ENCODE results near the gene ZBTB20. TPM values are rescaled to one million over a fixed set of nuclear protein-coding genes. Genes with fewer than 3 reads are reported as not detected.
A peak's percentile ranks its signal among the peaks of the same experiment; 100 is the strongest.

Gene ZBTB20
- polyA plus RNA-seq, 1 donor from 2014 or later: 42.6 TPM

DNA sequence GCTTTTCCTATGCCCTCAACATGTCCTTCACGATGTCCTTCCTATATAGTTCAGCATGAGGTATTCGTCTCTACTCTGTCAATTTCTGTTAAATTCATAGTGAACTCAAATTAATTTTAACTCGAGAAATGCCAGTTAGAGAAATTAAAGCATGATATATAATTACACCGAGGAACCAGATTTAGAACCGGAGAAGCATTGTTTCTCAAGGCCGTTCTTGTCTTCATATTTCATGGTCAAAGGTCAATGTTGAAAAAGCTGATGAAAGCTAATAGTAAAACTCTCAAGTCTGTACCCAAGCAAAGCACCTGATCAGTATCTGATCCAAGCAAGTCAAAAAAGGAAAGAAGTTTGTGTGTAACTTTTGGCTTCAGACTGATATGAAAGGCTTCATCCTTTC, 163.8 kb downstream of the ZBTB20 start:
- no peaks in the 10 kb centered on the region for H3K36me3 Mint-ChIP-seq
- peaks cover 0 to 6% (median 3%) of the 10 kb centered on the region in 3 donors for H3K4me1 Mint-ChIP-seq
- H3K9me3 Mint-ChIP-seq: no peaks in the 10 kb centered on the region
- no peak overlapping the region for H3K27ac Mint-ChIP-seq
- H3K4me3 Mint-ChIP-seq: no peak overlapping the region
- no peaks in the 10 kb centered on the region for H3K27me3 Mint-ChIP-seq

DNA sequence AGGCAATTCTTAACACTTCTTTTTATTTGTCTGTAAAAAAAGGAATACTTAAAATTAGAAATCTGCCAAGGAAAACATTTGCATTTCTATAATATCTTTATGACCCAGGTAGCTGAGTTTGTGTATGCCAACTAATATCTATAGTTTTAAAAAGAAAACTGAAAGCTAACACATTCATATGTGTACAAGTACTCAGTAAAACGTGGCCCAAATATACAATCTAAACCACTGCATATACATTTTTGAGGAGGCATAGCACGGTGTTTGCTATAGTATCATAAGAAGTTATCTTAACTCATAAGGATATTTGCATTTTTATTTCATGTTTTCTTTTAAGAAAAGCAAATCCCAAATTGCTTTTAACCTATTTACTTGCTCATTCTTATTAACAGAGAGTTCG, 172.7 kb downstream of the ZBTB20 start:
- Mint-ChIP-seq H3K36me3 (peaks cover 15% of the 10 kb centered on the region), H3K9me3 (peaks cover 0 to 4% (median 3%) of the 10 kb centered on the region in 3 donors), H3K4me1 (peaks cover 4 to 9% (median 5%) of the 10 kb centered on the region in 3 donors), H3K4me3 (no peak overlapping the region), H3K27ac (no peak overlapping the region), H3K27me3 (no peaks in the 10 kb centered on the region)

- Mint-ChIP-seq H3K27ac (no peak overlapping the region), H3K4me1 (peaks cover 4 to 9% (median 5%) of the 10 kb centered on the region in 3 donors), H3K9me3 (peaks cover 0 to 4% (median 3%) of the 10 kb centered on the region in 3 donors), H3K27me3 (no peaks in the 10 kb centered on the region), H3K4me3 (no peak overlapping the region), H3K36me3 (peaks cover 15% of the 10 kb centered on the region)
Observed at GRCh38 chr3:114973536-114973935, 173.6 kb downstream of the ZBTB20 start.

- Mint-ChIP-seq H3K4me3 (no peak overlapping the region), H3K36me3 (peaks cover 11% of the 10 kb centered on the region), H3K4me1 (peaks cover 0 to 4% (median 0%) of the 10 kb centered on the region in 3 donors), H3K27me3 (no peaks in the 10 kb centered on the region), H3K27ac (no peak overlapping the region), H3K9me3 (no peaks in the 10 kb centered on the region)
Observed at GRCh38 chr3:114967168-114967567, 179.9 kb downstream of the ZBTB20 start.

- Mint-ChIP-seq H3K27me3 (no peaks in the 10 kb centered on the region), H3K4me1 (peaks cover 0 to 4% (median 2%) of the 10 kb centered on the region in 3 donors), H3K4me3 (no peak overlapping the region), H3K36me3 (peaks cover 12% of the 10 kb centered on the region), H3K9me3 (no peaks in the 10 kb centered on the region), H3K27ac (no peak overlapping the region)
Observed at GRCh38 chr3:114962189-114962588, 184.9 kb downstream of the ZBTB20 start.

DNA sequence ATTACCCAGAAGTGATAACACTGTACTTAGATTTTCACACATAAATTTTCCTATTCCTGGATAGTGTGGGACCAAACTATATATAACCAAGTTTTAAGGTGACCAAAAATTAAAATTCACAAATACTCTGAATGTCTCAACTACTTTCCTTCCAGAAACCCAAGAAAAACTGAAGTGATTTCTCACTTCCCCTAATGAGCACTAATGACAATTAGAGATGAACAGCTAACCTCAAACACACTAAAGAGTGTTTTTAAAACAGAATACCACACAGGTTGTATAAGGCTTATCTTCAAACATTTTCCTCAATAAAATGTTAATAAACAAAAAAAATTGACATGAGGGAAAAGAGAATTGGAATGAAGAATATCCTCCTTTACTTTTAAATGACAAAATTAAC, 188.2 kb downstream of the ZBTB20 start:
- no peaks in the 10 kb centered on the region for H3K27me3 Mint-ChIP-seq
- peaks cover 17% of the 10 kb centered on the region for H3K36me3 Mint-ChIP-seq
- H3K9me3 Mint-ChIP-seq: peaks cover 4 to 18% (median 4%) of the 10 kb centered on the region in 3 donors
- no peak overlapping the region for H3K27ac Mint-ChIP-seq
- H3K4me1 Mint-ChIP-seq: peaks cover 2 to 4% (median 2%) of the 10 kb centered on the region in 3 donors
- H3K4me3 Mint-ChIP-seq: no peak overlapping the region

DNA sequence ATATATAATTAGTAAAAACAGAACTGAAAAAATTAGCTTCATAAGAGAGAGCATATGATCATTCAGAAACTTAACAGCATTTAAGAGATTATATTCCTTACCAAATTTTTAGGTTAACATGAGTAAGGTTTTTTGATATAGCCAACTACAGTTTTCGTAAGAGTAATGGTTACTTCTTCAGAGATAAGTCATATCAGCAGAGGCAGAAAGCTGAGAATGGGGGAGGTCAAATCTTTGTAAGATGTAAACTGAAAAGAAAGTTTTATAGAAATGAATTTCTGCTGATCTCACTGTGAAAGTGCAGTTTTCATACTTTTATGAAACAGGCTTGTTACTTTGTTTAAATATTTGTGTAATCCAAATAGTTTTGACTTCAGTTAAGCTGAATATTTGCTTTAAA, 193.3 kb downstream of the ZBTB20 start:
- peaks cover 4 to 32% (median 7%) of the 10 kb centered on the region in 3 donors for H3K9me3 Mint-ChIP-seq
- peaks cover 16% of the 10 kb centered on the region for H3K36me3 Mint-ChIP-seq
- H3K4me3 Mint-ChIP-seq: no peak overlapping the region
- H3K27ac Mint-ChIP-seq: no peak overlapping the region
- peaks cover 2 to 5% (median 2%) of the 10 kb centered on the region in 3 donors for H3K4me1 Mint-ChIP-seq
- no peaks in the 10 kb centered on the region for H3K27me3 Mint-ChIP-seq

DNA sequence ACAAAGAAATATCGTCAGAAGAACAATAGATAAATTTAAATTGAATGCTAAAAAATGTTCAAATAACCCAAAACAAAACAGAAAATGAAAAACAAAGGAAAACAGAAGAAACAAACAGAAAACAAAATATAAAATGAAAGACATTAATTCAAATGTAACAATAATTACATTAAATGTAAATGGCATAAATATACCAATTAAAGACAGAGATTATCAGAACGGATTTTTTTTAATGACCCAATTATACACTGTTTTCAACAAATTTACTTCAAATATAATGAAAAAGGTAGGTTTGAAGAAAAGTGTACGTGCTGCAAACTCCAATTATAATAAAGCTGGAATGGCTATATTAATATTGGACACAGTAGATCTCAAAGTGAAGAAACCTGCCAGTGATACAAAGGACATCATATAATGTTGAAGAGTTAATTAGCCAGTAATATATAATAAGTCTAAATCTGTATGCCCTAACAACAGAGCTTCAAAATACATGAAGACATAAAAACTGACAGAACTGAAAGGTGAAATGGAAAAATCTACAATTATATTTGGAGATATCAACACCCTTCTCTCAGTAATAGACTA, 193.8 kb downstream of the ZBTB20 start:
- Mint-ChIP-seq H3K4me1 (peaks cover 2 to 5% (median 2%) of the 10 kb centered on the region in 3 donors), H3K9me3 (peaks cover 4 to 32% (median 7%) of the 10 kb centered on the region in 3 donors), H3K27ac (no peak overlapping the region), H3K4me3 (no peak overlapping the region), H3K27me3 (no peaks in the 10 kb centered on the region), H3K36me3 (peaks cover 16% of the 10 kb centered on the region)

DNA sequence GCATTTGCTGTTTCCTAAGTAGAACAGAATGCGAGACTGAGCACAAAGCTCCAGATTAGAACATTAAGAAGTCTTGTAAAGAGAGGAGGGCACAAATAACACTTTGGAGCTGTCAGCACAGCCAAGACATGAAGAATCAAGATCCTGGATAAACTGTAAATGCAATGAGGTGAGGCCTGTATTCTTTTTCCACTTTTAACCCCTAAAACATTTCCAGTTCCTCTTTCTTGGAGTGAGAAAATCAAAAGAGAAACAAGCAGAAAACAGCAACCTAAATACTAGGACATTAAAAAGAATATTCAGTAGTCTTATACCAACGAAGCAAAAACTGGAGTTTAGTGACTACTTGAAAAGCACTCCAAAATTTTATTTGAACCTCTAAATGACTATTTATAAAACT, 204.3 kb downstream of the ZBTB20 start:
- H3K27ac Mint-ChIP-seq: no peak overlapping the region
- H3K27me3 Mint-ChIP-seq: no peaks in the 10 kb centered on the region
- H3K36me3 Mint-ChIP-seq: peaks cover 18% of the 10 kb centered on the region
- peaks cover 9 to 19% (median 14%) of the 10 kb centered on the region in 3 donors for H3K4me1 Mint-ChIP-seq
- no peak overlapping the region for H3K4me3 Mint-ChIP-seq
- H3K9me3 Mint-ChIP-seq: peaks cover 0 to 3% (median 2%) of the 10 kb centered on the region in 3 donors

GRCh38 chr3:114941626-114942309, 205.3 kb downstream of the ZBTB20 start:
- Mint-ChIP-seq H3K27me3 (no peaks in the 10 kb centered on the region), H3K27ac (no peak overlapping the region), H3K9me3 (peaks cover 0 to 3% (median 0%) of the 10 kb centered on the region in 3 donors), H3K36me3 (peaks cover 21% of the 10 kb centered on the region), H3K4me3 (no peak overlapping the region), H3K4me1 (peaks cover 9 to 17% (median 12%) of the 10 kb centered on the region in 3 donors)

DNA sequence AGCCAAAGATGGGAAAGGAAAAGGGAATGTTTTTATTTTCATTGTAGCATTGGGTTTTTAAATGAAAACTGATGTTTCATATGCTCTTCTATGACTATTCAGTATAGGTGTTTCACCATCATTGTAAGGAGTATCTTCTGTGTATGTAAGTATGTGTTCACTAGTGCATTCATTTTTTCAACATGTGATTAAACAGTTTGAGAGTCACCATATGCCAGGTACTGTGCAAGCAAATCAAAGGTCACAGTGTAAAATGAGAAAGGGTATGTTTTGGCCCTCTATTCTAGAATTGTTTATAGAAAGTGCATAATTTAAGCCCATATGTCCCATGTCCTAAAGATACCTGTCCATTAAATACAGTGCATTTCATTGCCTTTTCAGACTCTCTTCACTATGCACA, 207.2 kb downstream of the ZBTB20 start:
- Mint-ChIP-seq H3K36me3 (peaks cover 21% of the 10 kb centered on the region), H3K9me3 (peaks cover 0 to 3% (median 0%) of the 10 kb centered on the region in 3 donors), H3K4me1 (peaks cover 9 to 14% (median 11%) of the 10 kb centered on the region in 3 donors), H3K4me3 (no peak overlapping the region), H3K27ac (no peak overlapping the region), H3K27me3 (no peaks in the 10 kb centered on the region)

DNA sequence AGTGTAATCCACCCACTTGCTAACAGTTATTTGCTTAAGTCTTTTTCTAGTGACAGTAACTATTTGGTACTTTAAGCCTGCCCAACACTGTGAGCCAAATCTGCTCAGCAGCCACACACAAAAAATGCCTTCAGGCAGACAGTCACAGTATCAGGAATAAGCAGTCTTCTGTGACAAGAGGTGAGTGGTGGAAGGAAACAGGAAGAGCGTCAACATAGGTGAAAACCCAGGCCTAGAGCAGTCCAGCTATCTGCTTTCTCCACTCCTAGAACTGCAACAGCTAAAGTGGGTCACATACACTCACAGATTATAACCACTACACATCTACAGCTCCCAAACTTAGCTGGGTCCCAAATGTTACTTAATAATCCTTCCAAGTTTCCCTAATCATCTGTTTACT, 213.7 kb downstream of the ZBTB20 start:
- Mint-ChIP-seq H3K4me1 (peaks cover 0 to 2% (median 2%) of the 10 kb centered on the region in 3 donors), H3K27me3 (no peaks in the 10 kb centered on the region), H3K36me3 (peaks cover 28% of the 10 kb centered on the region), H3K27ac (no peak overlapping the region), H3K9me3 (peaks cover 0 to 4% (median 0%) of the 10 kb centered on the region in 3 donors), H3K4me3 (no peak overlapping the region)

- Mint-ChIP-seq H3K27me3 (no peaks in the 10 kb centered on the region), H3K36me3 (peaks cover 30% of the 10 kb centered on the region), H3K9me3 (peaks cover 0 to 4% (median 0%) of the 10 kb centered on the region in 3 donors), H3K4me3 (no peak overlapping the region), H3K4me1 (peaks cover 0 to 2% (median 2%) of the 10 kb centered on the region in 3 donors), H3K27ac (no peak overlapping the region)
Observed at GRCh38 chr3:114929971-114930732, 216.9 kb downstream of the ZBTB20 start.

DNA sequence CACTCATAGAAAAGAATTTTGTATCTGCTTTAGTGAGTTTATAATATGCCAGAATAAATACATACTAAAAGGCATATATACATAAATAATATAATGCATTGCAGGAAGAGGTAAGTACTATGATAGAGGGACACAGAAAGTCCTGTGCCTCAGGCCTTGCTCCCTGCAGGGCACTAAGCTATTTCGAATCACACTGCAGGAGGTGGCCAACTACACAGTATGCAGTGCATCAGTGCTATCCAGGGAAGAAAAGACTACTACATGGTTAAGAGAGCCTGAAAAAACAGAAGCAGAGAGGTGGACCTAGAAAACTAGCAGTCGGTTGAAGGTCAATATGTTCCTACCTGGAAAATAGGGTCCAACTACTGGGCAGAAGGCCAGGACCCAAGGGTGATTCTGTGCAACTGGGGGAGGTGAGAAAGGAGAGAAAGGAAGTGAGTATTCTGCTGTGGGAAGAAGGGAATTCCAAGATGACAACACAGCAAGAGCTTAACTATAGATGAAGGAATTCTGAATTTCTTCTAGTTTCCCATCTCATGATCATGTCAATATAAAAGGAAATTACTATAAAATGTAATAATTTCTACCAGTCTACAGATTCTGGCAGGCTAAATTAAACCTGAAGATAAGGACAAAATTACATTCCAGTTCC, 218.0 kb downstream of the ZBTB20 start:
- Mint-ChIP-seq H3K27me3 (no peaks in the 10 kb centered on the region), H3K4me3 (no peak overlapping the region), H3K4me1 (peaks cover 0 to 2% (median 2%) of the 10 kb centered on the region in 3 donors), H3K36me3 (peaks cover 30% of the 10 kb centered on the region), H3K9me3 (peaks cover 0 to 4% (median 0%) of the 10 kb centered on the region in 3 donors), H3K27ac (no peak overlapping the region)

GRCh38 chr3:114904633-114905032, 242.5 kb downstream of the ZBTB20 start:
- H3K27me3 Mint-ChIP-seq: no peaks in the 10 kb centered on the region
- H3K27ac Mint-ChIP-seq: peak overlapping the region in 1 of 3 donors; percentile 13
- H3K4me1 Mint-ChIP-seq: peaks cover 3 to 8% (median 8%) of the 10 kb centered on the region in 3 donors
- peaks cover 11% of the 10 kb centered on the region for H3K36me3 Mint-ChIP-seq
- no peak overlapping the region for H3K4me3 Mint-ChIP-seq
- peaks cover 0 to 2% (median 0%) of the 10 kb centered on the region in 3 donors for H3K9me3 Mint-ChIP-seq

Data from IgD-negative memory B cell (primary cell).